HG02678 (cell line): Measurements from ENCODE around the gene TMEM132A.
"Not testable (repeated sequence)": the region's sequence is repeated elsewhere in the genome, so short reads cannot be mapped to it uniquely, and the experiment has no call there.

Experiments
- ATAC-seq: cut with Tn5 transposase; IDR thresholded peaks from one replicate; pipeline ENCODE4 v1.9.1; 2021; ENCODE audit warnings: mild to moderate bottlenecking, moderate library complexity; ENCODE audit not compliant: unreplicated experiment

Gene TMEM132A

DNA sequence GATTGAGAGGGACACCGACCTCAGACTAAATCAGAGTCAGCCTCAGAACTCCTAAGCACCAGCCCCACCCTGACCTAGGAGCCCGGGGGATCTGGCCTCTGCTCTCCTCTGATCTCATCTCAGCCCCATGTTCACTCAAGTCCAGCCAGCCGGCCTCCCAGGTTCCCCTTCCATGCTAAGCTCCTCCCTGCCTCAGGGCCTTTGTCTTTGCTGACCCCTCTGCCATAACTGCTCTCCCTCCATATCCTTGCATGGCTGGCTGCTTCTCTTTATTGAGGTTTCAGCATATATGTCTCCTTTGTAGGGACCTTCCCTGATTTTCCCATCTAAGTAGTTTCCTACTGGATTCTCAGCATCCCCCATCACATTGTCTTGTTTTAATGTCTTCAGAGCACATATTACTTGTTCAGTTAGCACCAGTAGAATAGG lies 28.5 kb downstream of the TMEM132A start:
- no peak for ATAC-seq

DNA sequence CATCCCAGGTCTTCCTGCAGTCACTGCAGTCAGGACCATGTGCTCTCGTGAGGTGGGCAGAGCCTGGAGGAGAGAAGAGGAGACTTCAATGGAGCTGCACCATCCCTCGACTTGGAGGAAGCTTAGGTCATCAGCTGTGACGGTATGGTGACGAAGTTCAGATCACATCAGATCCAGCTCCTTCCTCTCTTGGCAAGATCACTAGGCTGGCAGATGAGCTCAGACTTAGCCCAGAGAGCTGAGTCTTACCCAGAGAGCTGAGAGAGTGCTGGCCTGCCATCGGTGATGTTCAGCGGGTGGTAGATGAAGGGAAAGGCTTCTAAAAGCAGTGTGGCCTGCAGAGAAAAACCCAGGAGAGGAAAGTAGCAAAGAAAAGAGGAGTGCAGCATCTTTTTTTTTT lies 29.5 kb downstream of the TMEM132A start:
- ATAC-seq: no peak

DNA sequence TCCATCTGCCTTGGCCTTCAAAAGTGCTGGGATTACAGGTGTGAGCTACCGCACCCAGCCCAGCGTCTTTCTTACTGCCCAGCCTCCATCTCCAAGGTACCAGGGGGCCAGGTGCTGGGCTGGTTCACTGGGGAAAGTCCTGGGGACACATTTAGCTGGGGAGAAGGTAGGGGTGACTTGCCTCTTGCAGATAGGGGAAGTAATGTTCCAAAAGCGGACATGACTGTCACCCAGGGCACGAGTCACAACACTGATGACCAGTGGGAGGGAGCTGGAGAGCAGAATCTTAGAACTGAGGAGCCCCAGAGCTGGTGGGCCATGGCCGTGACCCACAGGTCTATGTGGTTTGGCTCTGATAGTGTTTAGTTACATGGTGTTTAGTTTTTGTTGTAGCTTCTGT lies 30.2 kb downstream of the TMEM132A start:
- no peak for ATAC-seq

DNA sequence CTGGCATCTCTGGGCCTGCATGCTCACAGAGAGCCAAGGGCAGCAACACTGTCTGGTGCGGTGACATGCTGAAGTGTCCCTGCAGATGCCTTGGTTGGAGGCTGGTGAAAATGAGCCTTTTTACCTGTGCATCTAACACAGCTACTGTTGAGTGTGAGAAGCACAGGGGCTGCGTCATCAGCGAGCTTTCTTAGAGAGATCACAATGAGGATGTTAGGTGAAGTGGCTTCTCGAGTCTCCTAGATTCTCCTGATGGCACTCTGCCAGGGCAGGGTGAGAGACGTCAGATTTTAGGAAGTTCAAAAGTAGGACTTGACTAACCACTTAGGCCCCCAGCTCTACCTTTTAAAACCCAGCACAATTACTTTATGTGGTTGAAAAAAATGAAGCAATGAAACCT lies 31.3 kb downstream of the TMEM132A start:
- ATAC-seq: no peak

DNA sequence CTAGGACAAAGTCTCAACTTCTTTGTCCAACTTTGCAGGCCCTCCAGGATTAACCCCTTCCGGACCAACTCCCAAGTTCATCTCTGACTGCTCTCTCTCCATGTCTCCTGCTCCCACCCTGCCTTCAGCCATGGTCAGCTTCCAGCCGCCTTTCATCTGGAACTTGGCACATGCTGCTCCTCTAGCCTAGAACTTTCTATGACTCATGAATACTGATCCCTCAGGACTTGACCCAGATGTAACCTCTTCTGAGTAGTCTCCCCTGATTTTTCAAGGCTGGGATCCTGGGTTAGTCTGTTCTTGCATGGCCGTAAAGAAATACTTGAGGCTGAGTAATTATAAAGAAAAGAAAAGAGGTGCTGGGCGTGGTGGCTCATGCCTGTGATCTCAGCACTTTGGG lies 32.9 kb downstream of the TMEM132A start:
- ATAC-seq: no peak

DNA sequence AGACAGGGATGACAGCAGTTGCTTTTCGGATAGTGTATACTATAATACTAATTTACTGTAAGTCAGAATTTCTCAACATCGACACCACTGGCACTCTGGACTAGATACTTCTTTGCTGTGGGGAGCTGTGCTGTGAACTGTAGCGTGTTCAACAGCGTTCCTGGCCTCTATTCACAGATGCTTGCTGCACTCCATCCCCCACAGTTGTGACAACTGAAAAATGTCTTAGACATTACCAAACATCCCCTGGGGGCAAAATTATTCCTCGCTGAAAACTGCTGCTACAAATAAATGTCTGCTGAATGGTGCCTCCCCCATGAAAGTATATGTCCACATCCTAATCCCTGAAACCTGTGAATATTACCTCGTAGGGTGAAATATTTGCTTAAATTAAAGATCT lies 35.2 kb downstream of the TMEM132A start:
- ATAC-seq: no peak

DNA sequence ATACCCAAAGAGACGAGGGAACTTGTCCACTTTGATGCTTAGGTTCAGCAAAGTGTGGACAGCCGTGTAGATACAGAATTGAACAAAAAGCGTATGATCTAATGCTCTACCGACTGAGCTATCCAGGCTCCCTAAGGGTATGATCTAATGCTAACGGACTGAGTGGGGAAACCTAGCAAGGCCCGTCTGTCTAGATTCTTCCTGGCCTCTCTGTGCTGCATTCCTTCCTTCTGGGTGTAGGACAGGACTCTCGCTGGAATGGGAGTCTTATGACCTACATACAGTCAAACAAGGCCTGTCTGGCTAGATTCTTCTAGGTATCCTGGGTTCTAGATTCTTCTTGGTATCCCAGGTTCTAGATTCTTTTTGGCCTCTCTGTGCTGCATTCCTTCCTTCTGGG lies 36.1 kb downstream of the TMEM132A start:
- no peak for ATAC-seq

DNA sequence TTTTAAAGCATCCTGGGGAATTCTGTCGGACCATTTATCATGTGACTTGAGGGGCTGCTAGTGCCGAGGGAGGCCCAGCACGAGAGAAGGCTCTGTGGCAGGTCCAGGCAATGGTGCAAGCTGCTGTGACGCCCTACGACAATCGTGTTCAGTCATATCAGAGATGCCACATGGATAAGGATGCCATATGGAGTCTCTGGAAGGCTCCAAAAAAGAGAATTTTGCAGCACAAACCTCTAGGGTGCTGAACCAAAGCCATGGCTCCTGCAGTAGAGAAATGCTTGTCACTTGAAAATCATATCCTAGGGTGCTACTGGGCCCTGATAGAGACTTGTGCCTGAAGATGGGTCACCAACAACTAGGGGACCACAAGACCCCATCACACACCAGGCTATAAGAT lies 40.5 kb downstream of the TMEM132A start:
- ATAC-seq: no peak

DNA sequence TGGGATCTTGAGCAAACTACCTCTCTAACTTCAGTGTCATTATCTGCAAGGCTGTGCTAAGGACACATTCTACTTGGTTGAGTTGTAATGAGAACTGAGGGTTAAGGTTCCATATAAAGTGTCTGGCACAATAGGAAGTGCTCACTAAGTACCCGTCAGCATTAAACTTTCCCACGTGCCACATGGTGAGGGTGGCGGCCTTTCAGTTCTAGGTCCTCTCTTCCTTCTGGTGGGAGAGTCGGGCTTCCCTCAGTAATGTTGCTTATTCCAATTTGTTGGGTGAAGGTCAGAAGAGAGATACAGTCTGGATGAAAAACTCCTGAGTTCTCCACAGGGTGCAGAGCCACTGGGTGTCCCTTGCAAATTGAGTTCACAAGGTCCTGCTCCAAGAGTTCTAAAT lies 42.6 kb downstream of the TMEM132A start:
- no peak for ATAC-seq

DNA sequence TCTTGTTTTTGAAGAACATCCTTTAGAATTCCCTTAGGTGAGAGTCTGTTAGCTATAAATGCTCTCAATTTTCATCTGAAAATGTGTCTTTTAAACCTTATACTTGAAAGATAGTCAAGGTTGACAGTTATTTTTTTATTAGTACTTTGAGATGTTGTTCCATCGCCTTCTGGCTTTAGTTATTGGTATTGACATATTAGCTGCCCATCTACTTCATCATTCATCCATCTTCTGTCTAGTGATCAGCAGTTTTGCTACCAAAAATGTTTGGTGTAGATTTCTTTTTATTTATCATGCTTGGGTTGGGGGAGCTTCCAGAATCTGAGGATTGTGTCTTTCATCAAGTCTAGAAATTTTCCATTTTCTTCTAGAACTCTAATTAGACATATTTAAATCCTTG lies 44.0 kb downstream of the TMEM132A start:
- no peak for ATAC-seq

DNA sequence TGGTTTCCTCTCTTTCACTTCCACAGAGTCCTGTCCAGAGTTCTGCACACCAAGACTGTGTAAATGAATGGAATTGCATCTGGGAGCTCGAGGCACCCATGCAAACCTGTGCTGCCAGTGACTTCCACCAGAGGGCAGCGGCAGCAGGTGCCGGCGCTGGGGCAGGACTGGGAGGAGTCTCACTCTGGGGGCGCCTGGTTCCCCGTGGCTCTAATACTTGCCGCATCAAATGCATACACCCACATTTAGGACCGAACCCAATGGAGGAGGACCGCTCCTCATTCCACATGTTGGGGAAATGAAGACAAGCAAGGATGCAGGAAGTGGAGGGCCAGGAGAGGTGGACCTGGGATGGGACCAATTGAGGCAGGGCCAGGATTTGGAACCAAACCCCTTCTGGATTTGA lies 46.1 kb downstream of the TMEM132A start:
- no peak for ATAC-seq

DNA sequence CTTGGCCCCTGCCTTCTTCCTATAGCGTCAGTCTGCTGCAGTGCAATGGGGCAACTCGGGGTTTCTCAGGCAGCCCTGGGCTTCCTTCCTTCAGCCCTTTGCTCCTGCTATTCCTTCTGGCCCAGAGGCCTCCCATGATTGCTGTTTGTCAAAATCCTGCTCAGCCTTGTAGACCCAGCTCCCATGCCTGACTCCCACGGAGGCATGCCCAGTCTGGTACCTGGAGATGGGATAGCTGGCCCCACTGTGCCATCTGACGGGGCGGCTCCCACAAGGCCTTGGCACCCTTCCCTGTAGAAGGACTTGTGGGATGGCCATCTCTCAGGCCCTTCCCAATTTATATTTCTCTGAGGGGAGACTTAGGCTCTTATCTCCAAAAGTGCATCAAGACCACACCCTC lies 46.6 kb downstream of the TMEM132A start:
- ATAC-seq: no peak

DNA sequence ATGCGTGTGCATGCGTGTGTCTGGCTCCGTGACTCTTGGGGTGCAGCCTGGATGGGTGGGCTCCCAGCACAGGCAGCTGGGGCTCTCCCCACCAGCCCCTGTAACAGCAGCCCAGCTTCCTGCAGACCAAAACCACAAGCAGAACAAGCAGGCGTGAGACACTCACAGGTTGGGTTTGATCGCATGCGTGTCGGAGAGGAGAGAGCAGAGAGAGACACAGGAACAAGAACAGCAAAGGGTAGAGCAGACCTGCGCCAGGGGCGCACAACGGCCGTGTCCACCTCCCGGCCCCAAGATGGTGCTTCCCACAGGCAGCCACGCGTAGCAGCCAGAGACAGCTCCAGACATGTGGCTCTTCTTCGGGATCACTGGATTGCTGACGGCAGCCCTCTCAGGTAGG lies 47.3 kb downstream of the TMEM132A start, which contains the start of gene CD6:
Gene CD6 (plus strand): TSS at position 161 of the 400 bp plus-strand sequence. CDS start 186 bp downstream, at position 347.
- no peak for ATAC-seq

DNA sequence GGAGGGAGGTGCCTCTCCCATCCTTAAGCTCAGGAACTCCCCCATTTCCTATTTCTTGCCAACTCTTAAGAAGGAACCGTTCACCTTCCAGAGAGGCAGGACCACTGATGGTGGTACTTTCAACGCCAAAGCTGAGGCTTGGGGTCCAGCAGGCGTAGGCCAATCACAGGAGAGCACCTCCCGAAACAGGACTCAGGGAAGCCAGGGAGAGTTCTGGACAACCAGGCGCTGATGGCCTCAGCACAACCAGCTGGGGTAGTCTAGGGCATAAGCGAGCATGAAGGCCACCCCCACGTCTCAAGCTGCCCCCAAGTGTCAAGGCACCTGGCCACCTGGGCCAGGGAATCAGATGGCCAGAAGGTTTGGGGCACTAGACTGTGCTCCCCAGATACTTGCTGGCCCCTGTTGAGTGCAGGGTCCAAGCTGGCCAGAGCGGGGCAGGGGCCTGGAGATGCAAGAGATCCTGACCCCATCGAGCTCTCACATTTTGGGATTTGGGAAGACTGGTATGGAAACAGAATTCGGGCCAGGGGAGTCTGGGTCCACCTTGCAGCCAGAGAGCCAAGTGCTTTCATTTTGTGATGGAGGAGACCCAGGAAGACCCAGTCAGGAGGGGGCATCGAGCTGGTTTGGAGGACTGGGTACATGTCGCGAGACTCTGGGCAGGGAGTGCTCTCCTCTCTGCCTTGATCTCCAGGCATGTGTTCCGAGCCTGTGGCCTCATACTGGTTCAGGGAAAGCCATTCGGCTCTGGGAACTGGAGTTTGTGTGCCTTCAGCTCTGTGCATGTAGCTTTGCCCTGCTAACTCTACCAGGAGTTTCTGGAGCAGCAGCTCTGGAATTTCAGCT lies 48.1 kb downstream of the TMEM132A start:
- no peak for ATAC-seq

DNA sequence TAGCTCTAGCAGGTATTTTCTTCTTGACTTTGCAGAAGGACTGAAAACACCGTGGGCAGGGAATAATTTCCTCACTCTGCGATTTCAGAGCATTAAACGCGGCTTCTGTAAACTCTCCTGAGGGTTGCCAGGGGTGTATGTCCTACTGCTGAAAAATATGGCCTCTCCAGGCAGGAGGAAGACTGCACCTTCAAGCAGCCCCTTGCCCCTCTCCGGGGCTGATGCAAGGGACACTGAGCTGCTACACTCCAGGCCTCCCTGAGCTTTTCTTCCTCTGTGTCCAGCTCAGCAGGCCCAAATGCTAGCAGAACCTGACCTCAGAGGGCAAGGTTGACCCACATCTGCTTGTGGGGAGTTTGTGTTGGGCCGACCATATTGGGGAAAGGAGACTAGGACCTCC lies 49.4 kb downstream of the TMEM132A start:
- no peak for ATAC-seq

DNA sequence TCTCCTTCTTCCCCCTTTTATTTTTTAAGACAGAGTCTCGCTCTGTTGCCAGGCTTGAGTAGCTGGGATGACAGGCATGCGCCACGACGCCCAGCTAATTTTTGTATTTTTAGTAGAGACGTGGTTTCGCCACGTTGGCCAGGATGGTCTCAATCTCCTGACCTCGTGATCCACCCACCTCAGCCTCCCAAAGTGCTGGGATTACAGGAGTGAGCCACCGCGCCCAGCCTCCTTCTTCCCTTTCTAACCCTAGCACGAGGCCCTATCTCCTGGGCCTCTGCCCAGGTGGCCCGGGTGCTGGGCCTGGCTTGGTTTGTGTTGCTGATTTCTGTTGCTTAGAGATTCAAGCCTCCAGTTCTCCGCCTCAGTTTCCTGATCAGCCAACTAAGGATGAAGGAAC lies 50.1 kb downstream of the TMEM132A start:
- ATAC-seq: not testable (repeated sequence)

DNA sequence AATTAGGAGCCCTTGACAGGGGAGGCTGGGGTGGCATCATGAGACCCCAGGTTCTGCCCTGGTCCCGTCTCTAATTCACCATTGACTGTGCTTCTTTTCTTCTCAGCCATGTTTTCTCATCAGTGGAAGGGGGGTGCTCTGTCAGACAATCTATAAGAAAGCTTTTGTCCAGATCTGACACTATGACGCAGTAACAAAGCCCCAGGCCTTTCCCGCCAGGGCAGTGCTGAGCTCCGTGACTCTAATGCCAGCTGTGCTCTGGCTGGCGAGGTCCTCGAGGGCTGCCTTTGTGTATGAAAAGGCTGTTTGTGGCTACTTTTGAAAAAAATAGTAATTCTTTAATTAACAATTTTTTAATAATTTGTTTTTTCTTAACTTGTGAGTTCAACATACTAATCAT lies 50.5 kb downstream of the TMEM132A start:
- no peak for ATAC-seq

DNA sequence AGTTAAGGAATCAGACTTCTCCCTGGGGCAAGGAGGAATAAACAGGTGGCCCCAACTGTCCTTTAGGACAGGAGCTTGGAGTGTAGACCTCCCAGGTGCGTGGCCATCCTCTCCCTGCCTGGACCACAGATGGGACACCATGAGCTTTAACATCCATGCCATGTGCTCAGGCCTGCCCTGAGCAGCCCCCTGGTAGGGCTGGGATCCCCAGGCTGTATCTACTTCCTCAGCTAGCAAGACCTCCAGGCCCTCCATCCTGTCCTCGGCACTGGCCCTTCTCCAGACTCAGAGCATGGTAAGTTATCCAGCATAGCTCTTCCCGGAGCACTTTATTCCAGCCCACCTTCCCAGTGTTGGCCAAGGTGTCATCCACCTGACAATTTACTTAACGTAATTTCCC lies 53.0 kb downstream of the TMEM132A start:
- ATAC-seq: no peak

DNA sequence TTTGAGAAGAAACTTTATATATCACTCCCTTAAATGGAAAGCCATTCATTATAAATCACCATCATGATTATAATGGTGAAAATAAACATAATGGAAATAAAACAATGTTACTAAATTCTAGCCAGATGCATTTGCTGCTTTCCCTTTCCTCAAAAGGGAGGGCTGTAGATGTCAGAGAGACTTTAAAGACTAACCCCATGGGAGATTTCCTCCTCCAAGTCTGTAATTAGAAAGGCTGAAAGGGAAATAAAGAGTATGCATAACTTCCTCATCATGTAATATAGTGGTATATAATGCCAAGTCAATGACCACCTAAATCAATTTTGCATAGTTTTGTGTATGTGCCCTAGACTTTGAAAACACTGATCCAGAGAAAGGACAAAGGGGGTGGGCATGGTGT lies 53.6 kb downstream of the TMEM132A start:
- ATAC-seq: no peak

DNA sequence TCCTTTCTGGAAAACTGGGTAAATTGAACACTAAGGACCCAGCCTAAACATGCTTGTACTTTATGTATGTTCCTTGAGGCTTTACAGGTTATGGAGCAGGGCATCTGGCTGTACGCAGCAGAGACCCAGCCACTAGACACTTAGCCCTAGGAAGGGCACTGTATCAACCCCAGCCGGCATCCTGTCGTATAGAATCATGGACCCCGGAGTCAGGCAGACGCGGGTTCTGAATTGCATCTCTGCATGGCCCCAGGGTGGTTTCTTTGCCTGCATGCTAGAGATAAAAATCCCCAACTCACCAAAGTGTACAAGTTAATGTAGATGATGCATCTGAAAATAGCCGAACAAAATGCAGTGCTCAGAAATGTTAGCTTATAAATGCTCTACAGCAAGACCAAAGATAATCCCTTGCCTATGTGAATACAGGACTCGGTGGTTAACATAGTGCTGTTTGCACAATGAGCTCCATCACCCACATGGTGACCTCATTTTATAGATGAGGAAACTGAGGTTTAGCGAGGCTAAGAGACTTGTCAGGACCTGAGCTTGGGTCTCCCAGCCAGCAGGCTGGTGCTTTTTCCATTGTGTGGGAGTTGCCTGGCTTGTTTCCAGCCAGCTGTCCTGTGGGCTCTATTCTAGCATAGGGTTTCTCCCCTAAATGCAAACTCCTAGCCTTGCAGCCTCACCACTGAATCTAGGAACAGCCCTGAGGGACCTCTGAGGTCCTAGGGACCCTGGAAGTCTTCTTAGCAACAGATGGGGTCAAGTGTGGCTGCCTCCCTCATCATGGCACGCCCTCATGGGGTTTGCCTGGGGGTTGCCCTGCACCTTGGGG lies 54.5 kb downstream of the TMEM132A start:
- ATAC-seq: no peak

DNA sequence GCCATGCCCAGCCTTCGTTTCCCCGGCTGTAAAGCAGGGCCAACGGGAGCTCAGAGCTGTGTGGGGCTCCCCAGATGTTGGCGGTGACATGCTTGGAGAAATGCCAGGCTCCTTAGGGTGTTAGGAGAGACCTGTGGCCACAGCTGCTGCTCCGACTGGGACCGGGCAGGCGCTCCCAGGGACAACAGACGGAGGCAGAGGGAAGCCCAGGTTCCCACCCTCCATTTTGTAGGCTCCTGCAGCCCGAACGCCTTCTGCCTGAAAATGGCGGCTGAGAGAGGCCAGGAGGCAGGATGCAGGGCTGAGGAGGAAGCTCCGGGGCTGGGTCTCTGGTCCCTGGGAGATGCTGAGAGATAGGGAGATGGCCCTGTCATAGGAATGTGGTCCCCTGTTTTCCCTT lies 57.3 kb downstream of the TMEM132A start:
- no peak for ATAC-seq

DNA sequence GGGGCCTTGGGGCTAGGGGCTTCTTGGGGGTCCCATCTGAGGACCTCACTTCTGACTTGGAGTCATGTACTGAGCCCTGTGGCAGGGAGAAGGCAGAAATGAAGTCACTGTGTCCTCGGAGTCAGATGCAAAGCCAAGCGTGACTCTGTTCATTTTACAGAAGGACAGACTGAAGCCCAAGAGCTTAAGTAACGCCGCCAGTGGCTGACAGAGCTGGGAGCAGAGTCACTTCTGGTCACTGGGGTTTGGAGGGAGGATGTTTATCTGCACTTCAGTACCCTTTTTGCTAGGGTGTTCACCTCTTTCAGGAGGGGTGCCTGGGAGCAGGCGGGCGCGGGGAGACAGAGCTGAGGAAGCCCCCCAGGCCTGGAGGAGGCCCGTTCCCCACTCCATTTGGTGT lies 57.9 kb downstream of the TMEM132A start:
- no peak for ATAC-seq
